ENCODE measurements around the gene TRAF2.

Gene TRAF2

GRCh38 chr9:136920069-136920468, 33.8 kb downstream of the TRAF2 start:
- Histone ChIP-seq H2AFZ (ENCODE audit: low read length, unreplicated experiment) (no peak overlapping the region), H3K27me3 (ENCODE audit: insufficient read depth, low read length) (no peaks in the 10 kb centered on the region), H3K79me2 (ENCODE audit: control insufficient read depth, insufficient read depth, low read length, unreplicated experiment) (no peaks in the 10 kb centered on the region), H3K4me1 (ENCODE audit: control insufficient read depth, insufficient read depth, low read length, unreplicated experiment) (no peaks in the 10 kb centered on the region), H3K4me3 (ENCODE audit: low read depth, low read length) (no peak overlapping the region), H3K27ac (ENCODE audit: low read depth, low read length) (no peak overlapping the region), H3K36me3 (ENCODE audit: insufficient read depth, low read length) (peaks cover 3% of the 10 kb centered on the region; the same call in 1 of the 2 replicates)

- H3K4me3 ChIP-seq (ENCODE audit: low read depth, low read length) = no peak overlapping the region
- no peaks in the 10 kb centered on the region for H3K4me1 ChIP-seq (ENCODE audit: control insufficient read depth, insufficient read depth, low read length, unreplicated experiment)
- H3K36me3 ChIP-seq (ENCODE audit: insufficient read depth, low read length) = no peaks in the 10 kb centered on the region; the same call in 1 of the 2 replicates
- no peaks in the 10 kb centered on the region for H3K79me2 ChIP-seq (ENCODE audit: control insufficient read depth, insufficient read depth, low read length, unreplicated experiment)
- H3K27ac ChIP-seq (ENCODE audit: low read depth, low read length) = no peak overlapping the region
- no peaks in the 10 kb centered on the region for H3K27me3 ChIP-seq (ENCODE audit: insufficient read depth, low read length)
- H2AFZ ChIP-seq (ENCODE audit: low read length, unreplicated experiment) = no peak overlapping the region
Observed at GRCh38 chr9:136920734-136921231, 34.5 kb downstream of the TRAF2 start.

- no peak overlapping the region for H3K4me3 ChIP-seq (ENCODE audit: low read depth, low read length)
- no peak overlapping the region for H3K27ac ChIP-seq (ENCODE audit: low read depth, low read length)
- no peak overlapping the region for H2AFZ ChIP-seq (ENCODE audit: low read length, unreplicated experiment)
- H3K79me2 ChIP-seq (ENCODE audit: control insufficient read depth, insufficient read depth, low read length, unreplicated experiment) = no peaks in the 10 kb centered on the region
- H3K36me3 ChIP-seq (ENCODE audit: insufficient read depth, low read length) = no peaks in the 10 kb centered on the region; the same call in 1 of the 2 replicates
- H3K27me3 ChIP-seq (ENCODE audit: insufficient read depth, low read length) = no peaks in the 10 kb centered on the region
- no peaks in the 10 kb centered on the region for H3K4me1 ChIP-seq (ENCODE audit: control insufficient read depth, insufficient read depth, low read length, unreplicated experiment)
Observed at GRCh38 chr9:136921307-136921706, 35.0 kb downstream of the TRAF2 start.

- H3K4me3 ChIP-seq (ENCODE audit: low read depth, low read length) = no peak overlapping the region
- no peaks in the 10 kb centered on the region for H3K27me3 ChIP-seq (ENCODE audit: insufficient read depth, low read length)
- no peaks in the 10 kb centered on the region for H3K79me2 ChIP-seq (ENCODE audit: control insufficient read depth, insufficient read depth, low read length, unreplicated experiment)
- H3K4me1 ChIP-seq (ENCODE audit: control insufficient read depth, insufficient read depth, low read length, unreplicated experiment) = no peaks in the 10 kb centered on the region
- no peaks in the 10 kb centered on the region; the same call in 1 of the 2 replicates for H3K36me3 ChIP-seq (ENCODE audit: insufficient read depth, low read length)
- no peak overlapping the region for H2AFZ ChIP-seq (ENCODE audit: low read length, unreplicated experiment)
- H3K27ac ChIP-seq (ENCODE audit: low read depth, low read length) = no peak overlapping the region
Observed at GRCh38 chr9:136921718-136922117, 35.4 kb downstream of the TRAF2 start.

- Histone ChIP-seq H2AFZ (ENCODE audit: low read length, unreplicated experiment) (no peak overlapping the region), H3K27me3 (ENCODE audit: insufficient read depth, low read length) (no peaks in the 10 kb centered on the region), H3K4me1 (ENCODE audit: control insufficient read depth, insufficient read depth, low read length, unreplicated experiment) (peaks cover 3% of the 10 kb centered on the region), H3K79me2 (ENCODE audit: control insufficient read depth, insufficient read depth, low read length, unreplicated experiment) (no peaks in the 10 kb centered on the region), H3K36me3 (ENCODE audit: insufficient read depth, low read length) (no peaks in the 10 kb centered on the region; the same call in 1 of the 2 replicates), H3K27ac (ENCODE audit: low read depth, low read length) (no peak overlapping the region), H3K4me3 (ENCODE audit: low read depth, low read length) (no peak overlapping the region)
Observed at GRCh38 chr9:136922540-136922939, 36.2 kb downstream of the TRAF2 start.

GRCh38 chr9:136923881-136924280, 37.6 kb downstream of the TRAF2 start:
- Histone ChIP-seq H3K27me3 (ENCODE audit: insufficient read depth, low read length) (no peaks in the 10 kb centered on the region), H3K36me3 (ENCODE audit: insufficient read depth, low read length) (peaks cover 4% of the 10 kb centered on the region; the same call in 1 of the 2 replicates), H2AFZ (ENCODE audit: low read length, unreplicated experiment) (no peak overlapping the region), H3K4me1 (ENCODE audit: control insufficient read depth, insufficient read depth, low read length, unreplicated experiment) (peaks cover 9% of the 10 kb centered on the region), H3K79me2 (ENCODE audit: control insufficient read depth, insufficient read depth, low read length, unreplicated experiment) (no peaks in the 10 kb centered on the region), H3K4me3 (ENCODE audit: low read depth, low read length) (no peak overlapping the region), H3K27ac (ENCODE audit: low read depth, low read length) (no peak overlapping the region)

- no peak overlapping the region for H3K27ac ChIP-seq (ENCODE audit: low read depth, low read length)
- peaks cover 4% of the 10 kb centered on the region; the same call in 1 of the 2 replicates for H3K36me3 ChIP-seq (ENCODE audit: insufficient read depth, low read length)
Observed at GRCh38 chr9:136925414-136926153, 39.3 kb downstream of the TRAF2 start.

GRCh38 chr9:136926154-136926704, 39.9 kb downstream of the TRAF2 start:
- H3K27ac ChIP-seq (ENCODE audit: low read depth, low read length) = no peak overlapping the region
- no peaks in the 10 kb centered on the region for H3K27me3 ChIP-seq (ENCODE audit: insufficient read depth, low read length)
- peaks cover 7% of the 10 kb centered on the region; the same call in 1 of the 2 replicates for H3K36me3 ChIP-seq (ENCODE audit: insufficient read depth, low read length)

More at GRCh38 chr9:136925414-136926153, 39.3 kb downstream of the TRAF2 start:
- Histone ChIP-seq H3K4me1 (ENCODE audit: control insufficient read depth, insufficient read depth, low read length, unreplicated experiment) (peaks cover 9% of the 10 kb centered on the region), H3K79me2 (ENCODE audit: control insufficient read depth, insufficient read depth, low read length, unreplicated experiment) (no peaks in the 10 kb centered on the region), H2AFZ (ENCODE audit: low read length, unreplicated experiment) (no peak overlapping the region), H3K27me3 (ENCODE audit: insufficient read depth, low read length) (no peaks in the 10 kb centered on the region), H3K4me3 (ENCODE audit: low read depth, low read length) (no peak overlapping the region)

GRCh38 chr9:136926749-136927148, 40.4 kb downstream of the TRAF2 start:
- H3K79me2 ChIP-seq (ENCODE audit: control insufficient read depth, insufficient read depth, low read length, unreplicated experiment) = no peaks in the 10 kb centered on the region
- H3K27ac ChIP-seq (ENCODE audit: low read depth, low read length) = no peak overlapping the region
- peaks cover 11% of the 10 kb centered on the region for H3K4me1 ChIP-seq (ENCODE audit: control insufficient read depth, insufficient read depth, low read length, unreplicated experiment)
- no peak overlapping the region for H3K4me3 ChIP-seq (ENCODE audit: low read depth, low read length)
- no peaks in the 10 kb centered on the region for H3K27me3 ChIP-seq (ENCODE audit: insufficient read depth, low read length)
- no peak overlapping the region for H2AFZ ChIP-seq (ENCODE audit: low read length, unreplicated experiment)
- H3K36me3 ChIP-seq (ENCODE audit: insufficient read depth, low read length) = peaks cover 8% of the 10 kb centered on the region; the same call in 1 of the 2 replicates

More at GRCh38 chr9:136926154-136926704, 39.9 kb downstream of the TRAF2 start:
- H3K79me2 ChIP-seq (ENCODE audit: control insufficient read depth, insufficient read depth, low read length, unreplicated experiment) = no peaks in the 10 kb centered on the region
- no peak overlapping the region for H2AFZ ChIP-seq (ENCODE audit: low read length, unreplicated experiment)
- no peak overlapping the region for H3K4me3 ChIP-seq (ENCODE audit: low read depth, low read length)
- H3K4me1 ChIP-seq (ENCODE audit: control insufficient read depth, insufficient read depth, low read length, unreplicated experiment) = peaks cover 9% of the 10 kb centered on the region

- H3K4me1 ChIP-seq (ENCODE audit: control insufficient read depth, insufficient read depth, low read length, unreplicated experiment) = peaks cover 14% of the 10 kb centered on the region
- no peaks in the 10 kb centered on the region for H3K79me2 ChIP-seq (ENCODE audit: control insufficient read depth, insufficient read depth, low read length, unreplicated experiment)
- H3K27me3 ChIP-seq (ENCODE audit: insufficient read depth, low read length) = no peaks in the 10 kb centered on the region
- H2AFZ ChIP-seq (ENCODE audit: low read length, unreplicated experiment) = no peak overlapping the region
- H3K36me3 ChIP-seq (ENCODE audit: insufficient read depth, low read length) = peaks cover 9% of the 10 kb centered on the region
- H3K4me3 ChIP-seq (ENCODE audit: low read depth, low read length) = no peak overlapping the region
- no peak overlapping the region for H3K27ac ChIP-seq (ENCODE audit: low read depth, low read length)
Observed at GRCh38 chr9:136927343-136928271, 41.3 kb downstream of the TRAF2 start.

All from ACC112 (cell line).